GM21360 (cell line): ENCODE measurements around the gene LRMDA.

ENCODE experiments used
- ATAC-seq: cut with Tn5 transposase; IDR thresholded peaks from one replicate; pipeline ENCODE4 v1.9.1; 2021; ENCODE audit warnings: mild to moderate bottlenecking, moderate library complexity; ENCODE audit not compliant: unreplicated experiment

LRMDA gene

GRCh38 chr10:75568450-75569130 is 137.2 kb downstream of the LRMDA start:
- ATAC-seq = no peak

GRCh38 chr10:75569506-75569905 is 138.1 kb downstream of the LRMDA start:
- ATAC-seq = no peak

- no peak for ATAC-seq
These were observed 141.1 kb downstream of the LRMDA start for GRCh38 chr10:75572478-75572877.

- no peak for ATAC-seq
These were observed 144.5 kb downstream of the LRMDA start for GRCh38 chr10:75575940-75576339.

GRCh38 chr10:75582102-75582501 is 150.7 kb downstream of the LRMDA start:
- ATAC-seq = no peak

- ATAC-seq = no peak
These were observed 153.9 kb downstream of the LRMDA start for GRCh38 chr10:75585294-75585693.

- ATAC-seq = no peak
These were observed 155.4 kb downstream of the LRMDA start for GRCh38 chr10:75586814-75587213.

GRCh38 chr10:75588031-75588430 is 156.6 kb downstream of the LRMDA start:
- ATAC-seq = no peak

GRCh38 chr10:75589895-75590654 is 158.7 kb downstream of the LRMDA start:
- no peak for ATAC-seq

- ATAC-seq = no peak
These were observed 160.8 kb downstream of the LRMDA start for GRCh38 chr10:75592151-75592787.

- ATAC-seq = no peak
These were observed 161.6 kb downstream of the LRMDA start for GRCh38 chr10:75592791-75593643.

- ATAC-seq = no peak
These were observed 162.5 kb downstream of the LRMDA start for GRCh38 chr10:75593692-75594556.

GRCh38 chr10:75596930-75597620 is 165.7 kb downstream of the LRMDA start:
- ATAC-seq = no peak

- ATAC-seq = no peak
These were observed 166.5 kb downstream of the LRMDA start for GRCh38 chr10:75597773-75598440.

GRCh38 chr10:75598998-75599397 is 167.6 kb downstream of the LRMDA start:
- no peak for ATAC-seq

- ATAC-seq = no peak
These were observed 168.6 kb downstream of the LRMDA start for GRCh38 chr10:75599875-75600648.

GRCh38 chr10:75600833-75601232 is 169.4 kb downstream of the LRMDA start:
- ATAC-seq = no peak

- ATAC-seq = no peak
These were observed 170.9 kb downstream of the LRMDA start for GRCh38 chr10:75602341-75602740.
